Measurements from ENCODE around the gene UBE2O. TPM values are rescaled to one million over a fixed set of nuclear protein-coding genes. Genes with fewer than 3 reads are reported as not detected.

Gene UBE2O
- total and polyA plus RNA-seq, 7 donors, result 6.2 to 26.3 (median 12.9) TPM

DNA sequence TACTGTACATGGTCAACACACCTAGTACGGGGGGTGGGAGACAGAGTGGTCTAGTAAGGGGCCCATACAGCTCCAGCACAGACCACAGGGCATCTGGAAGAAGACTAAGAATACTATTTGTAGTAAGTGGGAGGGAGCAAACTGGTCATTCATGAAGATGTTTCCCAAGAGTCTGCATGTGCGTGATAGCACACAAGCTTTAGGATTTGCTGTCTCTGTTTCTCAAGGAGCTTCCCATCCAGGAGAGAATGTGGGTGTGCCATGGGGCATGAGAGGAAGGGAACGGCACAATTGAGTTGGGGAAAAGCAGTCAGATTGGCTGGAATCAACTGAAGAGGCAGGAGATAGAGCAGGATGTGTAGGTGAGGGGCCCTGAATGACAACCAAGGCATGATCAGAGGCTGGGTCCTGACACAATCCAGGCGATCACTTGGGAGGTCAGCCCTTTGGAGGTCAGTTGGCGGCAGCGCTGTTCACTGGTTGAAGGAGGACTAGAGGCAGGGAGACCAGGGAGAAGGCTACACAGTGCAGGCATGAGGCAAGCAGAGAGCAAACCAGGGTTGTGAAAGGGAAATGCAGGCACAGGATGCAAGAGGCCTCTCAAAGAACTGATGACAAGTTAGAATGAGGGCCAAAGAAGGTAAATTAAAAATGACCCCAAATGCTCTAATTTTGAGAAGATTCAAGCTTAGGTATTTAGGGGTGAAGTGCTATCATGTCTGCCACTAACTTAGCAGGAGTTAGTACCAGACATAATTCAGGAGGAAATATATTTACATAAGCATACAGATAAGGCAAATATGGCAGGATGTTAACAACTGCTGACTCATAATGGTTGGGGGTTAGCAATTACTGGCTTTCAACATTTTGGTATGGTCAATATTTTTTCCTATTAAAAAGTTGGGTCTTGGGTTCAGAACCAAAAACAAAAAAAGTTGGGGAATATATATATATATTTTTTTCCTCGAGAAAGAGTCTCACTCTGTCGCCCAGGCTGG is 10.3 kb downstream of the UBE2O start:
- TF ChIP-seq EP300 (IDR thresholded peaks at IDR 0.05) (no peak), POLR2A (IDR thresholded peaks at IDR 0.05) (no peak), POLR2AphosphoS5 (IDR thresholded peaks at IDR 0.05) (no peak)
- TF ChIP-seq, protein P1, sequence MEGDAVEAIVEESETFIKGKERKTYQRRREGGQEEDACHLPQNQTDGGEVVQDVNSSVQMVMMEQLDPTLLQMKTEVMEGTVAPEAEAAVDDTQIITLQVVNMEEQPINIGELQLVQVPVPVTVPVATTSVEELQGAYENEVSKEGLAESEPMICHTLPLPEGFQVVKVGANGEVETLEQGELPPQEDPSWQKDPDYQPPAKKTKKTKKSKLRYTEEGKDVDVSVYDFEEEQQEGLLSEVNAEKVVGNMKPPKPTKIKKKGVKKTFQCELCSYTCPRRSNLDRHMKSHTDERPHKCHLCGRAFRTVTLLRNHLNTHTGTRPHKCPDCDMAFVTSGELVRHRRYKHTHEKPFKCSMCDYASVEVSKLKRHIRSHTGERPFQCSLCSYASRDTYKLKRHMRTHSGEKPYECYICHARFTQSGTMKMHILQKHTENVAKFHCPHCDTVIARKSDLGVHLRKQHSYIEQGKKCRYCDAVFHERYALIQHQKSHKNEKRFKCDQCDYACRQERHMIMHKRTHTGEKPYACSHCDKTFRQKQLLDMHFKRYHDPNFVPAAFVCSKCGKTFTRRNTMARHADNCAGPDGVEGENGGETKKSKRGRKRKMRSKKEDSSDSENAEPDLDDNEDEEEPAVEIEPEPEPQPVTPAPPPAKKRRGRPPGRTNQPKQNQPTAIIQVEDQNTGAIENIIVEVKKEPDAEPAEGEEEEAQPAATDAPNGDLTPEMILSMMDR (IDR thresholded peaks at IDR 0.05), result no peak
- peaks cover 0 to 24% (median 13%) of the 10 kb centered on the region in 4 donors for H3K4me1 ChIP-seq
- WGBS, 2 donors, result 95 to 97% methylated on average over 8 of the region's 8 CpGs
- no peak for DNase-seq
- intact Hi-C loops (cut with DNase I), result no loop called here
- H3K4me3 ChIP-seq, result no peak overlapping the region
- H3K36me3 ChIP-seq, result no peaks in the 10 kb centered on the region
- no peak overlapping the region for H3K27ac ChIP-seq
- H3K27me3 ChIP-seq, result no peaks in the 10 kb centered on the region
- no peaks in the 10 kb centered on the region for H3K9me3 ChIP-seq

DNA sequence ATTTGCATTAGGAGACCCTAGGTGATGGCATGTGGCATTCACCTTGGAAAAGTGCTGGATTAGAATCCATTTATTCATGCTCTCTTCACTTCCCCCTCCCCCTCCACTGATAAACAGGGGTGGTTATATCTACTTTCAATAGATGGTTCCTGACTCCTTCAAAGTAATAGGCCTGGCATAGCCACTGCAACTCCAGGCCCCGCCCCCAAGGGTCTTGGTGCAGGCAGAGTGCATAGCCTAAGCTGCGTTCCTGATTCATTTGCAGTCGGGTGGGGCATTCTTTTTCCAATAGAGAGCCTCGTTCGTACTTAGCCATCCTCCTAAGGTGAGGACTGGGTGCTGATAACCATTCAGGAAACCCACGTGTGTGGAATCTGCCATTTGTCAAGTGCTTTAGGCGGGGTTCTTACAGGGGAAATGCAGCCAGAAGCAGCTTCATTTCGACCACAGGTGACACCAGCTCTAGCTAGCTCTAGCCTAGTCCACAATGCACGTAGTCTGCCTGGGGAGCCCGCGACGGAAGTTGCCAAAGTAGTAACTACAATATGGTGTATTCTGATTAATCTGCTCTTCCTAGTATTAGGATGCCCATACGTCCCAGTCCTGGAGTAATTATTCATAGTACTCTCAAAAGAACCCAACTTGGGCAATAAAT is 11.1 kb downstream of the UBE2O start:
- DNase-seq, result no peak
- no peak overlapping the region for H3K4me3 ChIP-seq
- no peaks in the 10 kb centered on the region for H3K27me3 ChIP-seq
- H3K9me3 ChIP-seq, result no peaks in the 10 kb centered on the region
- TF ChIP-seq, protein P1 (IDR thresholded peaks at IDR 0.05), result no peak
- TF ChIP-seq EP300 (IDR thresholded peaks at IDR 0.05), result no peak
- TF ChIP-seq POLR2AphosphoS5 (IDR thresholded peaks at IDR 0.05), result no peak
- no peak for TF ChIP-seq POLR2A (IDR thresholded peaks at IDR 0.05)
- 84 to 92% methylated on average over 13 of the region's 13 CpGs for WGBS, 2 donors
- H3K36me3 ChIP-seq, result no peaks in the 10 kb centered on the region
- peaks cover 0 to 16% (median 8%) of the 10 kb centered on the region in 4 donors for H3K4me1 ChIP-seq
- no peak overlapping the region for H3K27ac ChIP-seq
- intact Hi-C loops (cut with DNase I), result no loop called here

DNA sequence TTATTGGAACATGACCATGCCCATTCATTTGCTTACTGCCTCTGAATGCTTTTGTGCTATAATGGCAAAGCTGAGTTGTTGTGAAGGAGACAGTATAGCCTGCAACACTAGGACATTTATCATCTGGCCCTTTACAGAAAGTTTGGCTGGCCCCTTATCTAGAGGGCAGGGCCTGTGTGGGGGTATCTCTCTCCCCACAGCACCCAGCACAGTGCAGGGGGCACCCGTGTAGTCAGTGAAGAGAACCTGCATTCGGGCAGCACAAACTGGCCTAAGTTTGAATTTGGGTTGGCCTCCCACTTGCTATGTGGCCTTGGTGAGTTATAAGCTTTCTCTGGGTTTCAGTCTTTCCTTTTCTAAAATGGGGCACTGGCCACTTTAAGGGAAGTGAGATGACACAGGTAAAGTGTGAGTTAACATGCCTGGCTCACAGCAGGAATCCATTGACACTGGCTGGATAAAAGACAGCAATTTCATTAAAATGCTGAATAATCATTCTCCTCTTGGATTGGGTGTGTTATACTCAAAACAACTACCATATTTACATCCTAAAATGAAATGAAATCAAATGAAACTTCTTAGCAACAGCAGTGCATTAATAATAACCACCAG is 12.1 kb downstream of the UBE2O start:
- H3K27ac ChIP-seq, result no peak overlapping the region
- no peaks in the 10 kb centered on the region for H3K9me3 ChIP-seq
- H3K4me1 ChIP-seq, result peaks cover 0 to 6% (median 0%) of the 10 kb centered on the region in 4 donors
- whole genome bisulfite sequencing, 2 donors, result 91 to 96% methylated on average over 2 of the region's 2 CpGs
- H3K27me3 ChIP-seq, result no peaks in the 10 kb centered on the region
- no peaks in the 10 kb centered on the region for H3K36me3 ChIP-seq
- H3K4me3 ChIP-seq, result no peak overlapping the region
- no peak for DNase-seq
- TF ChIP-seq EP300 (IDR thresholded peaks at IDR 0.05) (no peak), POLR2AphosphoS5 (IDR thresholded peaks at IDR 0.05) (no peak)
- TF ChIP-seq, protein P1 (IDR thresholded peaks at IDR 0.05), result no peak
- intact Hi-C loops (cut with DNase I), result no loop called here

DNA sequence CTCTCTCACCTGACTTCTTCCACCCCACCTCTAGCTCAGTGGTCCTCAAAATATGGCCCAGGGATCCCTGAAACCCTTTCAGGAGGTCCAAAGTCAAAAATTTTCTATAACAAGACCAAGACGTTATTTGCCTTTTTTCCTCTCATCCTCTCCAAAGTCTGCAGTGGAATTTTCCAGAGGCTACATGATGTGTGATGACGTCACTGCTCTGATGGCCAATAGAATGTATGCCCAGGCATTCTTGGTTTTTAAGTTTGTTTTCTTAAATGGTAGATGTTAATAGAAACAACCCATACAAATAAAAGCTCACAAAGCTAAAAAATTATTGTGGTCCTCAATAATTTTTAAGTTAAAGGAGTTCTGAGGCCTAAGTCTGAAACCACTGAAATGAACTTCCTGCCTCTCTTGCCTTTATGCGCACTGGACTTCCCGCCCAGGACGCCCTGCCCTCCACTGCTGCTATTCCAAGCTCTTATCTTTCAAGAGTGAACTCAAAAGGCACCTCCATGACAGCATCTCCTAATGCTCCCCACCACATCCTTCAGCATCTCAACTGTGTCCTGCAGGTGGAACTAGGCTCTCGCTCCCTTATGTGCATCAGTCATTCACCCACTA is 13.5 kb downstream of the UBE2O start:
- 95 to 96% methylated on average over 6 of the region's 6 CpGs for WGBS, 2 donors
- no peak for DNase-seq

More for the DNA sequence above, 13.5 kb downstream of the UBE2O start:
- H3K27me3 ChIP-seq, result no peaks in the 10 kb centered on the region
- no peaks in the 10 kb centered on the region for H3K36me3 ChIP-seq
- H3K4me3 ChIP-seq, result no peak overlapping the region
- intact Hi-C loops (cut with DNase I), result no loop called here
- no peak overlapping the region for H3K27ac ChIP-seq
- H3K4me1 ChIP-seq, result no peaks in the 10 kb centered on the region
- H3K9me3 ChIP-seq, result no peaks in the 10 kb centered on the region
- TF ChIP-seq, protein P1 (IDR thresholded peaks at IDR 0.05), result no peak
- TF ChIP-seq POLR2A (IDR thresholded peaks at IDR 0.05) (no peak), POLR2AphosphoS5 (IDR thresholded peaks at IDR 0.05) (no peak), EP300 (IDR thresholded peaks at IDR 0.05) (no peak)
